Ectodermal cell (in vitro differentiated cells): ENCODE data around the gene TADA2A.
"Not testable (repeated sequence)": the region's sequence is repeated elsewhere in the genome, so short reads cannot be mapped to it uniquely, and the experiment has no call there.

ENCODE experiments used
- H3K27ac ChIP-seq: 2 replicates; pipeline ENCODE4 v1.7.0; 2013; ENCODE audit warnings: mild to moderate bottlenecking, low read depth, low read length; ENCODE audit not compliant: insufficient read depth, poor library complexity, severe bottlenecking
- H3K27me3 ChIP-seq: 2 replicates; pipeline ENCODE4 v1.7.0; 2013; ENCODE audit warnings: mild to moderate bottlenecking, low read length; ENCODE audit not compliant: insufficient read depth, control insufficient read depth, poor library complexity, severe bottlenecking
- H3K36me3 ChIP-seq: one replicate; pipeline ENCODE4 v1.7.0; 2013; ENCODE audit warnings: low read length; ENCODE audit not compliant: control insufficient read depth, insufficient read depth
- H3K4me1 ChIP-seq: one replicate; pipeline ENCODE4 v1.7.0; 2013; ENCODE audit warnings: low read length; ENCODE audit not compliant: control insufficient read depth, insufficient read depth
- H3K4me3 ChIP-seq: 2 replicates; pipeline ENCODE4 v1.7.0; 2013; ENCODE audit warnings: low read depth, low read length, control low read depth; ENCODE audit not compliant: insufficient read depth
- H3K9me3 ChIP-seq: 2 replicates; pipeline ENCODE4 v1.7.0; 2013; ENCODE audit warnings: mild to moderate bottlenecking, low read length, moderate library complexity; ENCODE audit not compliant: control insufficient read depth
- WGBS, 2 experiments: methylation state at CpG; one replicate each; pipeline ENCODE4 v1.1.7; 2013; ENCODE audit warnings: missing lambda C conversion rate in 2 of 2; 5-methylcytosine and 5-hydroxymethylcytosine counted together

Gene TADA2A

DNA sequence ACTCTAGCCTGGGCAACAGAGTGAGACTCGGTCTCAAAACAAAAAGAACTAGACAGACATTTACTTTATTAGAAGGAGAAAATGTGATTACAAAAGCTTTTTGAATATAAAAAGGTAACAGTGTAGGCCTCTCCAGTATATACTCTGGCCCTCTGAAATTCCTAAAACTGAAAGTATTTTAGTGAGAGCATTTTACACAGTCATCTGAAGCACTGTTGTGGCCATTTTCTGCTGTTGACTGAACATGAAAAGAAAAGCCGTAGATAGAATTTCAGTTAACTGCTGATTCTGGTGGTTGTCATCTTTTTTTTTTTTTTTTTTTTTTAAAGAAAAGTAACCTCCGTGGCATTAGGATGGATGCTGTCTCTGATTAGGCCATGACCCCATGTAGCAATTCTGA is 98.6 kb downstream of the TADA2A start:
- 98% methylated on average over 2 to 3 of the region's 3 CpGs for WGBS, 2 experiments
- no peak overlapping the region for H3K27ac ChIP-seq
- H3K4me1 ChIP-seq, result no peaks in the 10 kb centered on the region
- no peaks in the 10 kb centered on the region for H3K9me3 ChIP-seq
- H3K4me3 ChIP-seq, result no peak overlapping the region
- no peaks in the 10 kb centered on the region for H3K36me3 ChIP-seq
- H3K27me3 ChIP-seq, result no peaks in the 10 kb centered on the region

DNA sequence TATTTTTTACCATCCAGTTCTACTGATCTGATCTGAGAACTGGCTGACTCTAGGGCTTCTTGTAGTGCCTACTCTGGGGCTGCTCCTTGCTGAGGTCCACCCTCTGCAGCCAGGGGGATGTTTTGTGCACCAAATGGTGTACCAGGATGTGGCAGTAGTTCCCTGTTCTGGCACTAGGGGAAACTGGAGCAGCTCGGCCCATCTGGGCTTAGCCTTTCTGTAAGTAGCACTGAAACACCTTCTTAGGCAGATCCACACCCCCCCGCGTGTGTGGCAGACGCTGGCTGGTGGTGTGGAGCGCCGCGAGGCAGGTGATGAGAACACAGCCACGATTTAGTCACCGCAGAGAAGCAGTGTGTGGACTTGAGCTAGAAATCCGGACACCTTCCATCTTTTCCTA is 100.0 kb downstream of the TADA2A start:
- no peaks in the 10 kb centered on the region for H3K36me3 ChIP-seq
- H3K9me3 ChIP-seq, result no peaks in the 10 kb centered on the region
- H3K27ac ChIP-seq, result no peak overlapping the region
- H3K4me1 ChIP-seq, result no peaks in the 10 kb centered on the region
- H3K4me3 ChIP-seq, result no peak overlapping the region
- 70 to 74% methylated on average over 10 of the region's 10 CpGs for WGBS, 2 experiments
- no peaks in the 10 kb centered on the region for H3K27me3 ChIP-seq

DNA sequence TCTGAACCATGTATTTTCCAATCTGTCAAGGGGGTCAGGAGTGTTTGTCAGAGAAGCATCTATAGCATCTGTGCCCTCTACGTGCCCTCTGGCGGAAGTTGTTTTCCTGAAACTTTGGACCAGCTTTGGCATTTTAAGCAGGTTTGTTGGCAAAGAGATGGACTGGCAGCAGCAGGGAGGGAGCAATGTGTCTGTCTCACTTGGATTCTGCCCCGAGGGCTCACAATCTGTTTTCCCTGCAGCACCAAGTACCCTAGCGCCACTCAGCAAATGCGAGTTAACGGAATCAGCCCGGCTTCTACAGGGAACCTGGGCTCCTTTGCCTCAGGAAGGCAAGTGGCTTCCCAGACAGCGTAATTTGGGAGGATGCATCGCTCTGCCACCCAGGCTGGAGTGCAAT is 100.4 kb downstream of the TADA2A start:
- H3K36me3 ChIP-seq, result no peaks in the 10 kb centered on the region
- WGBS, 2 experiments, result 94% methylated on average over 9 of the region's 9 CpGs
- no peak overlapping the region for H3K4me3 ChIP-seq
- H3K9me3 ChIP-seq, result no peaks in the 10 kb centered on the region
- no peaks in the 10 kb centered on the region for H3K27me3 ChIP-seq
- no peaks in the 10 kb centered on the region for H3K4me1 ChIP-seq
- H3K27ac ChIP-seq, result no peak overlapping the region

DNA sequence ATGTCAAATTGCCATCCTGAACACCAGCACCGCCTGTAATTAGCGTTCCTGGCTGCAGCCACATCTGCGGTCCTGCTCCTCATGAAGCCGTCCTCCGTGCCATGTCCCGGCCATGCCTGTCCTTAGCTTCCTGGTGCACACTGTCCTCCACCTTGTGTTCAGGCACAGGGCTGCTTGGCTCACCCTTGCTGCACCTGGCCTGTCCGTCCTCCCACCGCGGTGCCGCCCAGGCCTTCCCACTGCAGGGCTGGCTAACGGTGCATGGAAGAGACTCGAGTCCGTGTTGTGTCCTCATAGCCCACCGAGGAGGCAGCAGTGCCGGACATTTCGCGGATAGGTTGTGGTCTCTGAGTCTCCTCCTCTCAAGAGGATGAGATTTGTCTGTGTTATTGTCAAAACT is 103.4 kb downstream of the TADA2A start:
- Histone ChIP-seq H3K27ac (no peak overlapping the region), H3K4me1 (no peaks in the 10 kb centered on the region), H3K4me3 (no peak overlapping the region), H3K36me3 (peaks cover 3% of the 10 kb centered on the region), H3K9me3 (no peaks in the 10 kb centered on the region), H3K27me3 (no peaks in the 10 kb centered on the region)
- 92 to 94% methylated on average over 17 of the region's 17 CpGs for WGBS, 2 experiments

DNA sequence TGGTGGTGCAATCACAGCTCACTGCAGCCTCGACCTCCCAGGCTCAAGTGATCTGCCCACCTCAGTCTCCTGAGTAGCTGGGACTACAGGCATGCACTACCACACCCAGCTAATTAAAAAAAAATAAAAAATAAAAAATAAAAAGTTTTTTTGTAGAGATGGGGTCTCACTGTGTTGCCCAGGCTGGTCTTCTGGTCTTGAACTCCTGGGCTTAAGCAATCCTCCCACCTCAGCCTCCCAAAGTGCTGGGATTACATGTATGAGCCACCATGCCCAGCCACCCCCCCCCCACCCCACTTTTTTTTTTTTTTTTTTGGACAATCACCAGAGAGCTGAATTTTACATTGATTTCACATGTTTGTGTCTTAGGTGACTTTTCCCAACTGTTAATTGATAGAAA is 105.0 kb downstream of the TADA2A start:
- not testable (repeated sequence) for H3K36me3 ChIP-seq, H3K4me1 ChIP-seq, H3K4me3 ChIP-seq, H3K27ac ChIP-seq, H3K27me3 ChIP-seq, H3K9me3 ChIP-seq
- WGBS, 2 experiments, result 92 to 100% methylated on average over 1 of the region's 1 CpG

DNA sequence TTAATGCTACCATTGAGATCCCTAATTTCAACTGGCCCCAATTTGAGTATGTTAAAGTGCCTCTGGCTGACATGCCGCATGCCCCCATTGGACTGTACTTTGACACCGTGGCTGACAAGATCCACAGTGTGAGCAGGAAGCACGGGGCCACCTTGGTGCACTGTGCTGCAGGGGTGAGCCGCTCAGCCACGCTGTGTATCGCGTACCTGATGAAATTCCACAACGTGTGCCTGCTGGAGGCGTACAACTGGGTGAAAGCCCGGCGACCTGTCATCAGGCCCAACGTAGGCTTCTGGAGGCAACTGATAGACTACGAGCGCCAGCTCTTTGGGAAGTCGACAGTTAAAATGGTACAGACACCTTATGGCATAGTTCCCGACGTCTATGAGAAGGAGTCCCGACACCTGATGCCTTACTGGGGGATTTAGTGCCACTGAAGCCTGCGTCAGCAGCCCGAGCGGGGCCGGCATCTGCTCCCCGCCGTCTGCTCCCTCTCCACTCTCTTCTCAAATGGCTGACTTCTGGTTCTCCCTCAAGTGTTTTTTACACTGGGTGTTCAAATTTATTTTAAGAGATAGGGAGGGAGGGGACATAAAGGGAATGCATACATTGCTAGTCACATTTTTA is 105.9 kb downstream of the TADA2A start:
- no peaks in the 10 kb centered on the region for H3K4me1 ChIP-seq
- H3K4me3 ChIP-seq, result no peak overlapping the region
- WGBS, 2 experiments, result 91% methylated on average over 24 of the region's 24 CpGs
- no peaks in the 10 kb centered on the region for H3K9me3 ChIP-seq
- peaks cover 3% of the 10 kb centered on the region for H3K36me3 ChIP-seq
- H3K27me3 ChIP-seq, result no peaks in the 10 kb centered on the region
- no peak overlapping the region for H3K27ac ChIP-seq

DNA sequence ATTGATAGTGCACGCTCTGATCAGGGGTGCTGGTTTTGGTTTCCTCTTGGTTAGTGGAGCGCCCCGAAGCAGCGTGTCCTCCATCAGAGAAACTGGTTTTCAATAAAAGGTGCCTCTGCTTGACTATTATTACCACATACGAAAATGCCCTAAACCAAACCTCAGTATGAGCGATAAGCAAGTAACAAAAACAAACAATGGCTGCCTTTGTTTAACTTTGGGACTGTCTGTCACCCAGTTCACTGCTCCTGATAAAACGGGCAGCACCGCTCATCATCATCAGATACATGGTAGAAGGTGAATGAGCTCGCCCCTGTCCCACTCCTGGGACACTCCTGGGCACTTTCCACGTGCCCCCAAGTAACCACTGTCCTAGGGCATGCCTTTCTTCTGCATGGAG is 107.0 kb downstream of the TADA2A start:
- no peaks in the 10 kb centered on the region for H3K9me3 ChIP-seq
- H3K36me3 ChIP-seq, result peaks cover 3% of the 10 kb centered on the region
- H3K27ac ChIP-seq, result no peak overlapping the region
- no peaks in the 10 kb centered on the region for H3K27me3 ChIP-seq
- WGBS, 2 experiments, result 95 to 96% methylated on average over 10 of the region's 10 CpGs
- H3K4me1 ChIP-seq, result no peaks in the 10 kb centered on the region
- no peak overlapping the region for H3K4me3 ChIP-seq

DNA sequence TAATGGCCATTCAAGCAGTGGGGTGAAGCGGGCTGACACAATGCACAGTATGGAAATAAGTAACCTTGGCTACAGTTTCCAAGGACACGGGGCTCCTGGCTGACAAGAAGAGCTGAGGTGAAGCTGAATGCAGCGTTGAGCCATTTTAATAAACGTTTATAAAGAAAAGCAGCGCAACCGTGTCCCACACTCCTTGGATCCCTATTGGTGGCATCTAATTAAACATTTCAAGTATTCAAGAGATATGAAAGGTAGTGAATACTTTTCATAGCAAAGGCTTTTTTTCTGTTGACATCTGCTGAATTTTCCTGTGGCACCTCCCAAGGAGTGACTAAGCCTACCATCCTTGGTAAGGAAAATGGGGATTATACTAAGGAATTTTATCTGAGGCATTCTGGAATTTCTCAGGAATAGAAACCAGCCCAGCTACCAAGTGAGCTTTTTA is 109.5 kb downstream of the TADA2A start:
- Histone ChIP-seq H3K27ac (no peak overlapping the region), H3K36me3 (peaks cover 10% of the 10 kb centered on the region)
- WGBS, 2 experiments, result 94 to 98% methylated on average over 5 to 6 of the region's 6 CpGs

DNA sequence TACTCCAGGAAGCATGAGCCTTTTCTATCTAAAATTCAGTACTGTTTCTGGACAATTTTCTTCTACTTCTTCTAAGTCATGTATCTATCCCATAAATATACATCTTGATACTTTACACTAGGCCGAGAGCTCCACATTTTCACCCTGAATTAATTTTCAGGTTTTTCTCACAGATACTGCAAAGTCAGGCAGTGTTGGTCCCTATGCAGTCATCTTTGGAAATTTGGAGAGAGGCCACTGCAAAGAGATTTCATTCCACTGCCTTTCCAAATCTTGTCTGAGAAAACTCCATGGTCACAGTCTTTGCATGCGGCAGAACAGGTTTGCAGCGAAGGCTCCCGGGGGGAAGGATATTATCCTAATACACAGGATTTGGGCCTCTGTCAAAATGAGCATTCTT is 111.2 kb downstream of the TADA2A start:
- Histone ChIP-seq H3K4me3 (no peak overlapping the region), H3K9me3 (no peaks in the 10 kb centered on the region), H3K4me1 (no peaks in the 10 kb centered on the region), H3K27me3 (no peaks in the 10 kb centered on the region), H3K27ac (no peak overlapping the region), H3K36me3 (peaks cover 10% of the 10 kb centered on the region)
- WGBS, 2 experiments, result 97 to 98% methylated on average over 4 of the region's 4 CpGs

More for the DNA sequence above, 109.5 kb downstream of the TADA2A start:
- H3K27me3 ChIP-seq, result no peaks in the 10 kb centered on the region
- no peaks in the 10 kb centered on the region for H3K4me1 ChIP-seq
- H3K9me3 ChIP-seq, result no peaks in the 10 kb centered on the region
- H3K4me3 ChIP-seq, result no peak overlapping the region

DNA sequence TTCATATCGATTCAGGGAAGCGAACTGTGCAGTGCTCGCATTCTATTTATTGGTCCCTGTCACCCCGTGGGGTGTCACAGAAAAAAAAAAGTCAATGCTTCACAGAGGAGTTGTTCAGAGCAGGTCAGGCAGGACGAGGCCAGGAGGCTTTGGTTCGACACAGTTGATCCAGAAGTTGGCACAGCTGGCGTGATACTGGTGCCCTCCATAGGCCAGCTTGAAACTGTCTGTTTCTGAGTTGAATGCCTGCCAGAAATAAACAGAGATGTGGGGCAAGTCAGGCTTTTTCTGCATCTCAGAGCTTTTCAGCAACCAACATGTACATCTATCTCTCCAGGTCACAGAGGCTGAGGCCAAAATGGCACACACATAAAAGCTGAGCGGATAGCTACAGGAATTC is 112.1 kb downstream of the TADA2A start:
- no peaks in the 10 kb centered on the region for H3K27me3 ChIP-seq
- H3K4me1 ChIP-seq, result no peaks in the 10 kb centered on the region
- no peak overlapping the region for H3K4me3 ChIP-seq
- peaks cover 9% of the 10 kb centered on the region for H3K36me3 ChIP-seq
- no peak overlapping the region for H3K27ac ChIP-seq
- 91 to 94% methylated on average over 8 of the region's 8 CpGs for WGBS, 2 experiments
- H3K9me3 ChIP-seq, result no peaks in the 10 kb centered on the region
